NCI-H2227 treated with DMSO at 0.1 percent for 48 hours (cell line): ENCODE measurements around the gene TCF7.

Source experiments
- DNase-seq: peaks from one replicate; lab custom pipeline; 2025; lab: John Stamatoyannopoulos, UW

The TCF7 gene

GRCh38 chr5:134177369-134178095 is 63.1 kb downstream of the TCF7 start:
- DNase-seq: peak; percentile 37

GRCh38 chr5:134178096-134178419 is 63.6 kb downstream of the TCF7 start:
- no peak for DNase-seq

GRCh38 chr5:134183481-134183880 is 69.0 kb downstream of the TCF7 start:
- no peak for DNase-seq

DNA sequence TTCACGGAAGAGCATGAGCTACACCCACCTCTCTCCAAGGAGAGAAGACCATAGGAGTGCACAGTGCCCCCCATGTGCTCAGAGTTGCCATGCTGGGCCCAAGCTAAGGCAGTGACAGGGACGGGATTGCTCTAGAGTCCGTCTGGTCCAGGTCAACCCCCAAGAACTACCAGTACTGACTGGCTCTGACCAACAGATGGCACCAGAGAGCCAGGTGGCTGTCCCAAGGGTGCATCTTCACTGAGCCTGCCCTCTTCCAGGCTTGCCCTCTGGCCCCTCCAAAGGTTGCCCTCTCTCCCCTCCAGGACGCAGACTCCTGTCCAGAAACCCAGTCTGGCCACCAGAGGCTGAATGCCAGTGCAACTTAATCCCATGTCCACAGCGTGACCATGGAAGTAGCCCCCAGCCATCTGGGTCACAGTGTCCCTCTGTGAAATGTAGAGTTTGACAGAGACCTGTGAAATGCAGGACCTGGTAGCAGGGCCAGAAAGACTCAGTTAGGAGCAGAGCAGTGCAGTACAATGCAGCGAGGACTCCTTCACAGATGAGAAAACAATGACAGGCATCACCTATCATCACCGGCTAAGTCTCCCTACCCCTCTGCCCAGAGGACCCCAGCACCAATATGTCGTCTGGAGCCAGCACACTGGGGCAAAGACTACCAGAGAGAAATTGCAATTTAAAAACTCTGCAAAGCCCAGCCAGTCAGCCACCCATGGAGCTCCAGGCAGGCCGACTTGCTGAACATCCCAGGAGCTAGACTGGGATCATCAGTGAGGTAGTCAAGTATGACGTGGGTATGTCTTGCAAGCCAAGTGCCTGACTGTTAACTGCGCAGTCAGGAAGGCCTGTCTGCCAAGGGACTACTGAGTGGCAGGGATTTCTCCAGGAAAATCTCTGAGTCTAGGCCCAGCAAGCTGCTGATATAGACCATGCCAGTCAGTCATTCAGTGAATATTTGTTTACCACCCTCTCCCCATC is 70.0 kb downstream of the TCF7 start:
- peak; percentile 12 for DNase-seq

DNA sequence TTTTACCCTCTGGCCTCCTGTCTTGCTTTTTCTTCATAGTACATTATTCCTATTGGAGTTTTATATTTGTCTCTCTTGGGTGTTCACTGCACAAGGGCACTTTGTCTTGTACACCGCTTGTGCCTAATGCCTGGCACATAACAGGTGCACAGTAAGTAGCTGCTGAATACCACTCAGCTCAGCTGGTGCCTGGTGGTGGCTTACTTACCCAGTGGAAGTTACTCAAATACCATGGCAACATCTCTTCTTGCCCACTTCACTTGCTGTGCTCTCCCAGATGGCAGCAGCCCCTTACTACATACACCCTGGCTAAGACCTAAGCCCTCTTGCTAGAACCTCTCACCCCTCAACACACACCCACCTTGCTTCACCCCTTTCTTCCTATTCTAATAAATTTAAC is 73.6 kb downstream of the TCF7 start:
- DNase-seq: no peak

GRCh38 chr5:134189031-134189430 is 74.5 kb downstream of the TCF7 start:
- no peak for DNase-seq

DNA sequence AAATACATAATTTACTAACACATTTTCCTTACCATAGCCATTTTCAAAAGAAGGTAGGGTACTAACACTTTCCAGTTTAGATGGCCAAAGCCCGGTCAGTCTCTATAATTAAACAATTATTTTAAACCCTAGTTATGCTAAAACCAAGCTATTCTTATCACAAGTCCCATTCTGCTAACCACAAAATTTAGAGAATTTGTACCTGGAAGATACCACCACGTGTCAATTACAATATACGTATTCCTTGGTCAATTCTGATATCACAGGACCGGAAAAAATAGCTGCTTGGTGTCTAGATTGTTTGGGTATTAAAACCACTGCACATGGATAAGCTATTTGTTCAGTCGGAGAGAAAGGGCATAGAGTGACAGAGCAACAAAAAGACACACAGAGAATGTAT is 81.2 kb downstream of the TCF7 start:
- DNase-seq: no peak
